Stimulated activated CD8-positive, alpha-beta memory T cell treated with anti-CD3 and anti-CD28 coated beads, Interleukin-4, amount 100 ng/mL, for 48 hours (primary cell): Measurements from ENCODE around the gene GTPBP1.

Experiments used
- DNase-seq: peaks from one replicate; pipeline ENCODE4 v3.0.0-alpha.2; 2020

GTPBP1 gene

GRCh38 chr22:38704654-38705234 lies 1.0 kb upstream of the GTPBP1 start:
- no peak for DNase-seq

GRCh38 chr22:38706101-38706900 lies 557 bp downstream of the GTPBP1 start:
- DNase-seq, result peak; percentile 52

GRCh38 chr22:38706901-38707195 lies 1.1 kb downstream of the GTPBP1 start:
- DNase-seq, result no peak

GRCh38 chr22:38707346-38707745 lies 1.6 kb downstream of the GTPBP1 start:
- DNase-seq, result no peak

GRCh38 chr22:38707984-38708383 lies 2.2 kb downstream of the GTPBP1 start:
- no peak for DNase-seq

- no peak for DNase-seq
Measured at GRCh38 chr22:38709306-38709705, 3.6 kb downstream of the GTPBP1 start.

- no peak for DNase-seq
Measured at GRCh38 chr22:38710351-38710750, 4.6 kb downstream of the GTPBP1 start.

- no peak for DNase-seq
Measured at GRCh38 chr22:38710866-38711265, 5.1 kb downstream of the GTPBP1 start.

GRCh38 chr22:38712486-38713207 lies 6.9 kb downstream of the GTPBP1 start:
- DNase-seq, result no peak

- no peak for DNase-seq
Measured at GRCh38 chr22:38713921-38714320, 8.2 kb downstream of the GTPBP1 start.

- DNase-seq, result no peak
Measured at GRCh38 chr22:38715176-38715764, 9.5 kb downstream of the GTPBP1 start.

GRCh38 chr22:38715852-38716251 lies 10.1 kb downstream of the GTPBP1 start:
- no peak for DNase-seq

- no peak for DNase-seq
Measured at GRCh38 chr22:38716271-38716670, 10.5 kb downstream of the GTPBP1 start.

GRCh38 chr22:38716826-38717225 lies 11.1 kb downstream of the GTPBP1 start:
- no peak for DNase-seq

GRCh38 chr22:38717244-38717643 lies 11.5 kb downstream of the GTPBP1 start:
- DNase-seq, result no peak

GRCh38 chr22:38718414-38718813 lies 12.7 kb downstream of the GTPBP1 start:
- no peak for DNase-seq

- no peak for DNase-seq
Measured at GRCh38 chr22:38719196-38719595, 13.5 kb downstream of the GTPBP1 start.

- no peak for DNase-seq
Measured at GRCh38 chr22:38720350-38720749, 14.6 kb downstream of the GTPBP1 start.

- DNase-seq, result no peak
Measured at GRCh38 chr22:38721551-38721950, 15.8 kb downstream of the GTPBP1 start.

GRCh38 chr22:38724176-38724575 lies 18.4 kb downstream of the GTPBP1 start:
- no peak for DNase-seq

- DNase-seq, result no peak
Measured at GRCh38 chr22:38724926-38725571, 19.3 kb downstream of the GTPBP1 start.

- DNase-seq, result no peak
Measured at GRCh38 chr22:38725900-38726655, 20.3 kb downstream of the GTPBP1 start.

- DNase-seq, result no peak
Measured at GRCh38 chr22:38727123-38727522, 21.4 kb downstream of the GTPBP1 start.
